ENCODE data around the gene POLR2L. TPM values are rescaled to one million over a fixed set of nuclear protein-coding genes. Genes with fewer than 3 reads are reported as not detected.

The POLR2L gene
- polyA plus RNA-seq, 3 donors from 2014 or later: 139 to 200 (median 142) TPM

- H3K4me3 Mint-ChIP-seq: no peak overlapping the region
- H3K27me3 Mint-ChIP-seq (ENCODE audit: low read depth in 3 of 3): peaks cover 3 to 6% (median 4%) of the 10 kb centered on the region in 3 donors
- peaks cover 0 to 1% (median 0%) of the 10 kb centered on the region in 6 donors for H3K9me3 Mint-ChIP-seq
- H3K27ac Mint-ChIP-seq: peak overlapping the region in 1 of 6 donors; percentile 4
- DNase-seq: no peak
- H3K4me1 Mint-ChIP-seq: peaks cover 10 to 14% of the 10 kb centered on the region in 2 donors
- H3K36me3 Mint-ChIP-seq: no peaks in the 10 kb centered on the region
Measured at GRCh38 chr11:855330-855674, 13.0 kb upstream of the POLR2L start.

DNA sequence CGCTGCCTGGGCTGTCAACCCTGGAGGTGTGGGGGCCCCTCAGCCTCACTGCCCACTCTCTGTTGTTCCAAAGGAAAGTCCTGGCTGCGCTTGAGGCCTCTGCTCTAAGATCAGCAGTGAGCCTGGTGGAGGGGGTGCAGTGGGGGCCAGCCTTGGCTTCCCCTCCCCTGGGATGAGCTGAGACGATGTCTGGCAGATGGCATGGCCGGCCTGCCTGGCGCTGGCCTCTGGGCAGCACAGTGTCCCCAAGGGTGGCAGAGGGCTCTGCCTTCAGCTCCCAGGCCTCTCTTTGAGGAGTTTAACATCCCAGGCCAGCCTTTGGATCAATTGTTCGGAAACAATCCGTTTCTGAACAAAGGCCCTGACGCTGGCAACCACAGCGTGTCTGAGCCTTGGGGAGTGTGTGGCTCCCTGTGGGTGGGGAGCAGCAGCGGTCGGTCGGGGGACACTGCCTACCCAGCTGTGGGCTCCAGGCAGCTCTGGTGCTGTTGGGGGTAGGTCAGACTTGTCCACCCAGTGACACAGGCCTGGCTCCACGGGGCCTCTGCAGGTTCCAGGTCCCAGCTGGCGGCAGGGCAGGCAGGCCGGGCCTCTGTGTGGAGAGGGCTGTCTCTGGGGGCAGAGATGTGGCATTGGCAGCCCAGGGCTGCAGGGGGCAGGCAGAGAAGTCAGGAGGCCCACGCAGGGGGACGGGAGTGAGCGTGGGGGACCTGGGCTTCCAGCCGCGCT is 12.4 kb upstream of the POLR2L start:
- Mint-ChIP-seq H3K36me3 (no peaks in the 10 kb centered on the region), H3K4me3 (no peak overlapping the region), H3K27me3 (ENCODE audit: low read depth in 3 of 3) (peaks cover 3 to 6% (median 4%) of the 10 kb centered on the region in 3 donors), H3K4me1 (peaks cover 10 to 14% of the 10 kb centered on the region in 2 donors), H3K9me3 (peaks cover 0 to 1% (median 0%) of the 10 kb centered on the region in 6 donors), H3K27ac (no peak overlapping the region)
- DNase-seq: no peak

DNA sequence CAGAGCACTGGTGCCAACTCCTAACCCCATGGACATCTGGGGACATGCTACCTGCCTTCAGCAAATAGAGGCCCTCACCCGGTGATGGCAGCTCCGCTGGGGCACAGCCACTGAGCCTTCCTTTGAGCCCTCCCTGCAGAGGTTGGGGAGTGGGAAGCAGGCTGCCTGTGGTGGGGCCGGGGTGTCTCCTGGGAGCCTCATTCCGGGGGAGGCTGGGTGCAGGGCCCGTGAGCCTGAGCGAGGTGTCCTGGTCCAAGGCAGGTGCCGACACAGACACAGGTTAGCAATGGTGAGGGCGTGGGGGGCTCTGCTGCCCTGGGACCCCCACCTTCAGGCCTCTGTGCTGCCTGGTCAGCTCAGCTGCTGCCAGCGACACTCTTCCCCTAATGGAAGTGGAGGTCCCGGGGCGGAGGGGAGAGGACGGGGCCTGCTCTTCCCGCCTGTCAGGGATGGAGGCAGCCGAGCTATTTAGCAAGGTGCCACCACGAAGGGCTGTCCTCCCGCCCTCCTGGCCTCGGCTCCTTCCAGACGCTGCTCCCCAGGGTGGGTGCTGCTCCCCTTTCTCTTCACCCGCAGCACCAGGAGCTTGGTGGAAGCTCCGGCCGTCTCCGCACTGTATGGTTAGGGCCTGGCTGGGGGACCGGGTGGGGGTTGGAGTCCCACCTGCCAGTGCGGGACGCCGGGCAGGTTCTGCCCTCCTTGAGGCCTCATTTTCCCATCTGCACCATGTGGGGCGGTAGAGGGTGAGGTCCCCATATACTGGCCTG is 11.5 kb upstream of the POLR2L start:
- Mint-ChIP-seq H3K27me3 (ENCODE audit: low read depth in 3 of 3) (peaks cover 3 to 6% (median 4%) of the 10 kb centered on the region in 3 donors), H3K4me1 (peaks cover 10 to 14% of the 10 kb centered on the region in 2 donors), H3K36me3 (no peaks in the 10 kb centered on the region), H3K9me3 (peaks cover 0 to 1% (median 0%) of the 10 kb centered on the region in 6 donors), H3K27ac (no peak overlapping the region), H3K4me3 (no peak overlapping the region)
- DNase-seq: no peak

DNA sequence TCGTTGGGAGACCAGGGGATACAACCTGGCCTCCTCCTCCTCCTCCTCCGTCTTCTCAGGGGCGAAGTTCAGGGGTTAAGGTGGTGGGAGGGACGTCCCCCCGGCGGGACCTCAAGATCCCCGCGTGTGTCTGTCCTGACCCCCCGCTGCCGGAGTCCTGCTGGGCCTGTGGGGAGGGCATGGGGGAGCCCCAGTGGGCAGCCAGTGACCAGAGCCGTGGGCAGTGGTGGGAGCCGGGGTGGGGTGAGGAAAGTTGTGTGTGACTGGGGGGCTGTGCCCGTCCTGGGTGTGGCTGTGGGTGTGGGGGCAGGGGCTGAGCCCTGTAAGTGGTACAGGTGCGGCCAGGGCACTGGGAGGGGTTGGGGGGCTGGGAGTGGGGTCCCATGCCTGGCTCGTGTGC is 10.4 kb upstream of the POLR2L start:
- Mint-ChIP-seq H3K4me1 (peaks cover 10 to 19% of the 10 kb centered on the region in 2 donors), H3K4me3 (no peak overlapping the region), H3K27ac (no peak overlapping the region), H3K9me3 (peaks cover 0 to 1% (median 0%) of the 10 kb centered on the region in 6 donors), H3K27me3 (ENCODE audit: low read depth in 3 of 3) (peaks cover 3 to 6% (median 4%) of the 10 kb centered on the region in 3 donors), H3K36me3 (no peaks in the 10 kb centered on the region)
- DNase-seq: no peak

- peaks cover 0 to 2% (median 0%) of the 10 kb centered on the region in 3 donors for H3K27me3 Mint-ChIP-seq (ENCODE audit: low read depth in 3 of 3)
- H3K4me3 Mint-ChIP-seq: peak overlapping the region; percentile 26 to 54 (median 44)
- H3K9me3 Mint-ChIP-seq: peaks cover 0 to 1% (median 0%) of the 10 kb centered on the region in 6 donors
- H3K27ac Mint-ChIP-seq: no peak overlapping the region
- DNase-seq: no peak
- H3K4me1 Mint-ChIP-seq: peaks cover 0 to 5% of the 10 kb centered on the region in 2 donors
- H3K36me3 Mint-ChIP-seq: no peaks in the 10 kb centered on the region
Measured at GRCh38 chr11:850775-851763, 8.7 kb upstream of the POLR2L start.

DNA sequence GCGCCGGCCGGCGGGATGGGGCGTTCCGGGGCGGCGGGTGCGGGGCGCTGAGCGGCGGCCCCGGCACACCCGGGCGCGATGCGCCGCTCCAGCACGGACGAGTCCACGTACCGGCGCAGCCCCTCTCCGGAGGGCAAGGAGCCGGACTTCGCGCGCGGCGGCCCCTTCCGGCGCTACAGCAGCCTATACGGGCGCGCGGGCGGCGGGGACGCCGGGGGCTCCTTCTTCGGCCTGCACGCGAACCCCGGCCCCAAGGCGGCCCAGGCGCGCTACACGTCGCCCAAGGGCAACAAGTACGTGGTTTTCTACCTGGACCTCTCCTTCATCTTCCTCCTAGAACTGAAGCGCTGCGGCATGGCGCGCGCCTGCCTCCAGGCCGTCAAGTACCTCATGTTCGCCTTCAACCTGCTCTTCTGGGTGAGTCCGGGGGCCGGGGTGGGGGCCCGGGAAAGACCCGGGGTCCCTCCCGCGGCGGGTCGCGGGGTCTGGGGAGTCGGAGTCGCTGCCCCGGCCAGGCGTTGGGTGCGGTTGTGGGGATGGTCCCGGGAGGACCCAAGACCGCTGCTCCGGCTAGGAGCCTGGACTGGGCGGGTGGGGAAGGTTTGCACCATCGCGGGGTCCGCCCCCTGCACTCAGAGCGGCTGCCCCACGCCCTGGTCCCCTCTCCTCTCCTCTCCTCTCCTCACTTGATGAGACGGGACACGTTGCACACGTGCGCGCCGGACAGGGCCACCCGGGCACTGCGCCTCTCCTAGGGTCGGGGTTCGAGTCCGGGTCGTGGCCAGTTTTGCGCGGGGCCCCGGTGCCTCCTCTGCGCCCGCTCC is 7.8 kb upstream of the POLR2L start:
- peaks cover 0 to 1% (median 0%) of the 10 kb centered on the region in 6 donors for H3K9me3 Mint-ChIP-seq
- no peak overlapping the region for H3K27ac Mint-ChIP-seq

GRCh38 chr11:849104-849824 is 6.9 kb upstream of the POLR2L start:
- H3K27me3 Mint-ChIP-seq (ENCODE audit: low read depth in 3 of 3): peaks cover 0 to 3% (median 0%) of the 10 kb centered on the region in 3 donors
- peaks cover 0 to 1% (median 0%) of the 10 kb centered on the region in 6 donors for H3K9me3 Mint-ChIP-seq
- no peak overlapping the region for H3K27ac Mint-ChIP-seq
- DNase-seq: no peak
- peak overlapping the region; percentile 42 to 74 (median 54) for H3K4me3 Mint-ChIP-seq
- peaks cover 0 to 5% of the 10 kb centered on the region in 2 donors for H3K4me1 Mint-ChIP-seq
- H3K36me3 Mint-ChIP-seq: no peaks in the 10 kb centered on the region

More for the DNA sequence above, 7.8 kb upstream of the POLR2L start:
- DNase-seq: no peak
- no peaks in the 10 kb centered on the region for H3K36me3 Mint-ChIP-seq
- H3K4me3 Mint-ChIP-seq: peak overlapping the region; percentile 27 to 67 (median 64)
- peaks cover 0 to 5% of the 10 kb centered on the region in 2 donors for H3K4me1 Mint-ChIP-seq
- peaks cover 0 to 2% (median 0%) of the 10 kb centered on the region in 3 donors for H3K27me3 Mint-ChIP-seq (ENCODE audit: low read depth in 3 of 3)

DNA sequence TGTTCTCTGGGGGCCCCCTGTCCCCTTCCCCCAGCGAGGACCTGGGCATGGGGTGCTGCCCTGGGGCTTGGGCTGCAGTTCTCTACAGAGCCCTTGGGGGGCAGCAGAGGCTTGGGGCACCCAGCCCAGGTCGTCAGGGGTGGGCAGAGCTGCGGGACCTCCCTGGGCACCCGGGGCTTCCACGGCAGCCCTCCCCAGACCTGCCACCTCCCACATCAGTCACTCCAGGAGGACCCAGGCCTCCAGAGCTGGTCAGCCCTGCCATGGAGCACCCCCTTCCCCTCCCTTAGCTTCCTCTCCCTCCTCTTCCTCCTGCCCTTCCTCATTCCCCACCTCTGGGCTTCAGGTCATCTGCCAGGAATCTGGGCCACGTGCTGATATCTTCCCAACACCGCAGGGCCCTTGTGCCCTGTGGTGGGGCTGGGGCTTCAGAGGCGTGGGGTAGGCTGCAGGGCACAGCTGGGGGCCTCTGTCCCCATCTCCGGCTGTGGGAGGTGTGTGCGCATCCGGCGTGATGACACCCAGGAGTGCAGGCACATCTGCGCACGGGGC is 6.1 kb upstream of the POLR2L start:
- peaks cover 0 to 1% (median 0%) of the 10 kb centered on the region in 6 donors for H3K9me3 Mint-ChIP-seq
- H3K36me3 Mint-ChIP-seq: no peaks in the 10 kb centered on the region
- H3K4me1 Mint-ChIP-seq: peaks cover 4 to 11% of the 10 kb centered on the region in 2 donors
- peak overlapping the region in 4 of 5 donors; percentile 10 to 52 (median 44) for H3K4me3 Mint-ChIP-seq
- DNase-seq: peak; percentile 66 to 69 (median 67)
- no peak overlapping the region for H3K27ac Mint-ChIP-seq
- H3K27me3 Mint-ChIP-seq (ENCODE audit: low read depth in 3 of 3): peaks cover 0 to 9% (median 6%) of the 10 kb centered on the region in 3 donors

GRCh38 chr11:847876-848275 is 5.5 kb upstream of the POLR2L start:
- Mint-ChIP-seq H3K4me3 (no peak overlapping the region), H3K27ac (no peak overlapping the region), H3K27me3 (ENCODE audit: low read depth in 3 of 3) (peaks cover 0 to 10% (median 7%) of the 10 kb centered on the region in 3 donors)

DNA sequence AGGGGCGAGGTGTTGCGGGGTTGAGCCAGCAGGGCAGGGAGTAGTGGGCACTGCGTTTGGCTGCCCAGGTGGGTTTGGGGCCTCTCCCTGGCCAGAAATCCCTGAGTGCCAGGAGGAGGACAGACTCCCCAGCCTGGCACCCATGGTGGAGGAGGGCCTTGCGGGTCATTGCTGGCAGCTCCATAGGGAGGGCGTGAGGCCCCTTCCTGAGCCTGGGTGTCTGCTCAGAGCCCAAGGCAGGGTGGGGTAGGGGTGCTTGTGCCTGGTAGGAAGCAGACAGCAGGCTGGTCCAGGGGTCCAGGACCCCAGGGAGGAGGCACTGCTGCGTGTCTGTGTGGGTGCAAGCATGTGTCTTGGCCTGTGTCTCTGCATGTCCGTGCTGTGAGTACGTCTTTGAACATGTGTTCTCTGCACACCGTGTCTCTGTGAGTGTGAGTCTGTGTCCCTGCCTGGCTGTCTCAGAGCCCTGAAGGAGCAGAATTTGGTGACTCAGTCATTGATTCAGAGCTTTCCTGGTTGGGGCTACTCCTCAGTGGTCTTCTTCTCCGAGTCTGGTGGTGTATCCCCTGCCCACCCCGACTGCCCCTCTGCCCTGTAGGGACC is 4.3 kb upstream of the POLR2L start:
- Mint-ChIP-seq H3K4me3 (no peak overlapping the region), H3K36me3 (no peaks in the 10 kb centered on the region), H3K4me1 (peaks cover 5 to 13% of the 10 kb centered on the region in 2 donors), H3K9me3 (no peaks in the 10 kb centered on the region), H3K27ac (peak overlapping the region in 1 of 6 donors; percentile 65), H3K27me3 (ENCODE audit: low read depth in 3 of 3) (peaks cover 1 to 8% (median 7%) of the 10 kb centered on the region in 3 donors)
- DNase-seq: no peak

More at GRCh38 chr11:847876-848275, 5.5 kb upstream of the POLR2L start:
- Mint-ChIP-seq H3K4me1 (peaks cover 5 to 13% of the 10 kb centered on the region in 2 donors), H3K36me3 (no peaks in the 10 kb centered on the region), H3K9me3 (peaks cover 0 to 1% (median 0%) of the 10 kb centered on the region in 6 donors)
- no peak for DNase-seq

DNA sequence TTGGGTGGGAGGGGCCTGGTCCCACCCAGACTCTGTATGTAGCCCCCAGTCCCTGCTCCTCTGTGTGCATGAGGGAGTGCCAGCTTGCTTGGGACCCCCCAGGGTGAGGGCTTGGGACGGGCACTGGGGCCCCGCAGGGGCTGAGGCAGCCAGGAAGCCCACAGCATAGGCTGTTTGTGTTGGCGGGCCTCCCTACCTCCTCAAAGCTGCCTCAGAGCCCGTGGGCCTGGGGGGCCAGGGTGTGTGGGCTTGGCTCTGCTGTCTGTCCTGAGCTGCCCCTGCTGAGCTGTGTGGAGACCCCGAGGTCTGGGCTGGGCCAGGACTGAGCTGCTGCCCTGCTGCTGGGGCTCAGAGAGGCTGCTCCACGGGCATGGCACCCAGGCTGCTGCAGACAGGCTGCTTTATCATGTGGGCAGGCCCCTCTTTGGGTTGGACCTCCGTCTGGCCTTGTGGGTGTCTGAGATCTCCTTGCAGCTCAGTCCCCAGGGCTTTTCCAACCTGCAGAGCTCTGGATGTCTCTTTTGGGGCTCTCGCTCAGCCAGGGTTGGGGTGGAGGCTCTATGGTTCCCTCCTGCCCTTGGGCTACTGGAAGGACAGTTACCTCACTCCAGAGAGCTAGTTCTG is 3.7 kb upstream of the POLR2L start:
- Mint-ChIP-seq H3K27ac (no peak overlapping the region), H3K27me3 (ENCODE audit: low read depth in 3 of 3) (peaks cover 1 to 8% (median 7%) of the 10 kb centered on the region in 3 donors), H3K4me3 (no peak overlapping the region), H3K36me3 (no peaks in the 10 kb centered on the region), H3K4me1 (peaks cover 8 to 18% of the 10 kb centered on the region in 2 donors), H3K9me3 (no peaks in the 10 kb centered on the region)
- DNase-seq: no peak
